ENCODE data around the gene DYNC1H1.

DYNC1H1 gene

DNA sequence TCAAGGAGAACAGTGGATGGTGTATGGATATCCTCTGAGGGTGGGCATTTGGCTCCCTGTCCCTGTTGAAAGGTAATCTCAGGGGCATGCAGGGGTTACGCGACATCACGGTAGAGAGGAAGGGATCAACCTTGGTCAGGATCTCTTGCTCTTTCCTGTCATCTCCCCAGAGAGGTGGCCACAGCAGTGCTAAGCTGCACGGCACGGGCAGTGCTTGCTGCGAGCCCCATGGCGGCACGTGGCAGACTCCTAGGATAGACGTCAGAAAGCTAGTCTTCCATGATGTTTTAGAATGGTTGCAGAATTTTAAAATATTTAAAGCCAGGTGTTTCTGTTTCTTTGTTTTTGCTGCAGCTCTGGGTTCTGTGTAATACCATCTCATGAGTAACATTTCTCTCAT lies 41.0 kb downstream of the DYNC1H1 start:
- no peak for DNase-seq

GRCh38 chr14:102007916-102008418 lies 43.6 kb downstream of the DYNC1H1 start:
- DNase-seq, result no peak

DNA sequence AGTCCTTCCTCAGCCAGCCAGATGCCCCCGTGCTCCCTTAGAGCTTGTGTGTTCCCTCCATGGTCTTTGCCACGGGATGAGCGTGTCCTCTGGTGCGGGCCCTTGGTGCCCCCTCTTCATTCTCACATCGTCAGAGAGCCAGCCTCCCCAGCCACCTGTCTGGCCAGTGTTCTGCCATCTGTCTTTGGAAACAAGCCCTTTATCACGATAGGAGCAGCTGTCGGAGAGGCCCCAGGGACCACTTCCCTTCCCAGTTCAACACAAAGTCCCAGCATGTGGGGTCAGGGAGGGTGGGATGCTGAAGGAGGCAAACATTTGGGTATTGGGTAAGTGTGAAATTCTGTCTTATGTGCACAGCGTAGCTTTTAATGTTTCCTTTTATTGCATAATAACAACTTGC lies 44.5 kb downstream of the DYNC1H1 start:
- no peak for DNase-seq

DNA sequence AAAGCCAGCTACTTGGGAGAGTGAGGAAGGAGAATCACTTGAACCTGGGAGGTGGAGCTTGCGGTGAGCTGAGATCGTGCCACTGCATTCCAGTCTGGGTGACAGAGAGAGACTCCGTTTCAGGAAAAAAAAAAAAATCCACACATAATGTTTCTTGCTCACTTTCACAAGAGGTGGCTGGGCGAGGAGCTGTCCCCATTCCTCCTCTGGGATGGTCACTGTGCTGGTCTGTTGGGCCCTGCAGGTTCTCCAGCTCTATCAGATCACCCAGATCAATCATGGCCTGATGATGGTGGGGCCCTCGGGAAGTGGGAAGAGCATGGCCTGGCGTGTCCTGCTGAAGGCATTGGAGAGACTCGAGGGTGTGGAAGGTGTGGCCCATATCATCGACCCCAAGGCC lies 47.3 kb downstream of the DYNC1H1 start:
- DNase-seq, result no peak

DNA sequence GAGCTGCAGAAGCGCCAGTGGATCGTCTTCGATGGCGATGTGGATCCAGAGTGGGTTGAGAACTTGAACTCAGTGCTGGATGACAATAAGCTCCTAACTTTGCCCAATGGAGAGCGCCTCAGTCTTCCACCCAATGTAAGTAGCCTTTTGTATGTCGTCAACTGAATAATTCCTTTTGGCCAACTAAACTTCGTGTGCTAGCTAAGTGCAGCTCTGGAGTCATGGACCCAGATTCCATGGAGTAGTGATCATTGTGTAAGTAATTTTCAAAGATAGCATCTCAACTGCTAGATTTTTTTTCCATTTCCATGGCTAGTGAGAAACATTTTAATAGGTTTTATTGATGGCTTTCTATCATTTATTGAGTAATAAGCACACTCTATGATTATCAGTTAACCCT lies 48.0 kb downstream of the DYNC1H1 start:
- DNase-seq, result no peak

DNA sequence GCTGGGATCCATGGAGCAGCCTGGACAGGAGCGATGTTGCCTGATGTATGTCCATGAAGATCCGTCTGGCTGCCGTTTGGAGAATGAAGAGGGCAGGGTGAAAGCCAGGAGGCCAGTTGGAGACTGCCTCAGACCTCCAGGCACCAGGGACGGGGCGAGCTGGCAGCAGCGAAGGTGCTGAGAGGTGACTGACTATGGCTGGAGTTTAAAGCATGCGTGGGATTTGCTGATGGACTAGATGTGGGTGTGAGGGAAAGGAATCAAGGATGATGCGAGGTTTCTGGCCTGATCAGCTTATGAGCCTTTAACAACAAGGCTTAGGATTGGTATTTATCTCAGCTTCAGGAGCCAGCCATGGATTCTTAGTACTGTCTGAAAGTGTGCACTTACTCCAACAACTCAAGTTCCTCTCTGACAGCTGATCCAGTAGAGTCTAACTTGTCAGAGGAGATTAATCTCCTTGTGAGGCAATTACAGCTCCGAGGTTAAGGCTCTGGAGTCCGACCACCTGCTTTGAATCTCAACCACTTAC lies 49.4 kb downstream of the DYNC1H1 start:
- no peak for DNase-seq

DNA sequence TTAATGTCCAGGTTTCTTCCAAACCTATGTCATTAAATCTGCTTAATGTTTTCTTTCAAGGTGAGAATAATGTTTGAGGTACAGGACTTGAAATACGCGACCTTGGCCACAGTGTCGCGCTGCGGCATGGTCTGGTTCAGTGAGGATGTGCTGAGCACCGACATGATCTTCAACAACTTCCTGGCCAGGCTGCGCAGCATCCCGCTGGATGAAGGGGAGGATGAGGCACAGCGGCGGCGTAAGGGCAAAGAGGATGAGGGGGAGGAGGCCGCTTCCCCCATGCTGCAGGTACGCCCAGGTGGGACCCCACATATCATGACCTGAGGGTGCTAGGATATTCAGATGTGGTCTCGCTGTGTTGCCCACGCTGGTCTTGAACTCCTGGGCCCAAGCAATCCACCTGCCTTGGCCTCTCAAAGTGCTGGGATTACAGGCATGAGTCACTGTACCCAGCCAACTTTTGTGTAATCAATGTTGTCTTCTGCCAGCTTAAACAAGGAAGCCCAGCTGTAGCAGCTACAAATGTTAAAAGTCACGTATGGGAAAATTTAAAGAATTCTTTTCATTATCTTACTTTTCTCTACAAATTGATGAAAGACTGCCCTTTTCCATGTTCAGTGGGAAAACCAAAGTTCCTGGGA lies 50.8 kb downstream of the DYNC1H1 start:
- DNase-seq, result no peak

- no peak for DNase-seq
These were observed 51.4 kb downstream of the DYNC1H1 start for GRCh38 chr14:102015771-102016170.

DNA sequence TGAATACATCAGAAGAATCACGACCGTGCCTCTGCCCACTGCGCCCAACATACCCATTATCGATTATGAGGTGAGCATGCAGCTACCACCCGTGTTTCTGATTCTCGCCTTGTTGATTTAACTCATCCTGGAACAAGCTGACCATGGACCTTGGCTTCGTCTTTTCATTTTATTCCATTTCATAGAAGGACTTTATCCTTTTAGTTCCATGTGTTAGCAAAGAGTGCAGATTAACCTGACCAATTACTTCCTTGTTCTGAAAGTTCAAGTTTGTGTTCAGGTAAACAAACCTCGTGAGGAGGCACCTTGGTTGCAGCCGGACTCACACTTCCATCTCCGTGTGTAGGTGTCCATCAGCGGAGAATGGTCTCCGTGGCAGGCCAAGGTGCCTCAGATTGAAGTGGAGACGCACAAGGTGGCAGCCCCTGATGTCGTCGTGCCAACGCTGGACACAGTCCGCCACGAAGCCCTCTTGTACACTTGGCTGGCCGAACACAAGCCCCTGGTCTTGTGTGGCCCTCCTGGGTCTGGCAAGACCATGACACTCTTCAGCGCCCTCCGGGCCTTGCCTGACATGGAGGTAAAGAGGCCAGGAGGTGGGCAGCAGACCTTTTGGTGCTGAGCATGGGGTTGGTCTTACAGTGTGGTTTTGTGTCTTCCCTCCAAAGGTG lies 52.2 kb downstream of the DYNC1H1 start:
- no peak for DNase-seq

GRCh38 chr14:102018251-102018650 lies 53.9 kb downstream of the DYNC1H1 start:
- no peak for DNase-seq

GRCh38 chr14:102019006-102019540 lies 54.7 kb downstream of the DYNC1H1 start:
- no peak for DNase-seq

GRCh38 chr14:102020058-102020971 lies 55.9 kb downstream of the DYNC1H1 start:
- peak; percentile 28 for DNase-seq

DNA sequence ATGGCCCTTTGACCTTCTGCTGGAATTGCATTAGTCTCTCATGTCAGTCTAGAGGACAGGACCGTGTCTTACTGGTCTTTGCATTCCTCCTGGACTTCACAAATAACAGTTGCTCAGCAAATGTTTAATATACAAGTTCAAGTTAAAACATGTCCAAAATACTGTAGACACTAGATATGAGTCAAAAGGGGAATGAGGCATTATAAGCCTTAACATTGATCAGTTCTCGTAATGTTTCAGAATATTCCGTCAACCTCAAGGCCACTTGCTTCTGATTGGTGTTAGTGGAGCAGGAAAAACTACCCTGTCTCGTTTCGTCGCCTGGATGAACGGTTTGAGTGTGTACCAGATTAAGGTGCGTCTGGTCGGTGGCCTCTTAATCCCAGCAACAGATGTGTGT lies 62.6 kb downstream of the DYNC1H1 start:
- no peak for DNase-seq

DNA sequence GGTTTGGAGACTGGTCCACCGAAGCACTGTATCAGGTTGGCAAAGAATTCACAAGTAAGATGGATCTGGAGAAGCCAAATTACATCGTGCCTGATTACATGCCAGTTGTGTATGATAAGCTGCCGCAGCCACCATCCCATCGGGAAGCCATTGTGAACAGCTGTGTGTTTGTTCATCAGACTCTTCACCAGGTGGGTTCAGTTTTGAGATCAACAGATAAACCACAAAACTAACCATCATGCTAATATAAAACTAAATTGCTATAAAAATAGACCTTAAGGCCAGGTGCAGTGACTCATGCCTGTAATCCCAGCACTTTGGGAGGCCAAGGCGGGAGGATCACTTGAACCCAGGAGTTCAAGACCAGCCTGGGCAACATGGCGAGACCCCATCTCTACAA lies 63.6 kb downstream of the DYNC1H1 start:
- no peak for DNase-seq

DNA sequence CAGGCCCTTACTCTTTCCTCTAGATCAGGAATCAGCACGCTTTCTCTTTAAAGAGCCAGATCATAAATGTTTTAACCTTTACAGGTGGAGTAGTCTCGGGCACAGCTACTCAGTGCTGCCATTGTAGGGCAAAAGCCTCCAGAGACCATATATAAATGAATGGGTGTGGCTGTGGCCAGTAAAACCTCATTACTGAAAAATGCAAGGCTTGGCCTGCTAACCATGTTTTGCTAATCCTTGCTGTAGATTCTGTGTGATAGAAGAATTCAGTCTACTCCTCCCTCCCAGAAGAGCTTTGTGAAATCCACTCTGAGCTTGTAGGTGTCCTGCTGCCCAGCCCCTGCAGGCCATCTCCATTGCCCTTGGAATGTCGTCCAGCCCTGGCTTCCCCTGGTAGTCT lies 64.4 kb downstream of the DYNC1H1 start:
- no peak for DNase-seq

DNA sequence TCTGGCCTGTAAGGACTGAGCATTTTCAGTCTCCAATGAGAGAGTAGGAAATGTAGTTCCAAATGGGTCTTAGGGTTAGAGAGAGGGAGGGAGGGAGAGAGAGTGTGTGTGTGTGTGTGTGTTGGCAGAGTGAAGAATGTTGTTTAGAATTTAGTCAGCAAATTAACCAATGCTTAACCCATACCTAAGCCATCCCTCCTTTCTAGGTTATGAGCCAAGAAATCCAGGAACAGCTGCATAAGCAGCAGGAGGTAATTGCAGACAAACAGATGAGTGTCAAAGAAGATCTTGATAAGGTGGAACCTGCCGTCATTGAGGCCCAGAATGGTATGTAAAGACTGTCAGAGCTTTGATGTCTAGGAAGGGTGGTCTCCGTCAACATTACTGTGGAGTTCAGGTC lies 65.6 kb downstream of the DYNC1H1 start:
- no peak for DNase-seq

DNA sequence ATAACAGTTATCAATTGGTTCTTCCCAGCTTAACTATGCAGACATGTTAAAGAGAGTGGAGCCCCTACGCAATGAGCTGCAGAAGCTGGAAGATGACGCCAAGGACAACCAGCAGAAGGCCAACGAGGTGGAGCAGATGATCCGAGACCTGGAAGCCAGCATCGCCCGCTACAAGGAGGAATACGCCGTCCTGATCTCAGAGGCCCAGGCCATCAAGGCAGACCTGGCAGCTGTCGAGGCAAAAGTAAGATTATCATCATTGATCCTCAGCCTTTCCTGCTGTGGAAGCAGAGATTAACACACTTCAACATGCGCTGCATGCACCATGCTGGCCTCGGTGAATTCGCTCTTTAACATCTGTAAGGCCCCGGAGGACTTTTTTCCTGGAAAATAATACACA lies 68.9 kb downstream of the DYNC1H1 start:
- DNase-seq, result no peak

- DNase-seq, result no peak
These were observed 69.9 kb downstream of the DYNC1H1 start for GRCh38 chr14:102034301-102034700.

- no peak for DNase-seq
These were observed 71.5 kb downstream of the DYNC1H1 start for GRCh38 chr14:102035914-102036313.

- no peak for DNase-seq
These were observed 73.3 kb downstream of the DYNC1H1 start for GRCh38 chr14:102037686-102038085.

DNA sequence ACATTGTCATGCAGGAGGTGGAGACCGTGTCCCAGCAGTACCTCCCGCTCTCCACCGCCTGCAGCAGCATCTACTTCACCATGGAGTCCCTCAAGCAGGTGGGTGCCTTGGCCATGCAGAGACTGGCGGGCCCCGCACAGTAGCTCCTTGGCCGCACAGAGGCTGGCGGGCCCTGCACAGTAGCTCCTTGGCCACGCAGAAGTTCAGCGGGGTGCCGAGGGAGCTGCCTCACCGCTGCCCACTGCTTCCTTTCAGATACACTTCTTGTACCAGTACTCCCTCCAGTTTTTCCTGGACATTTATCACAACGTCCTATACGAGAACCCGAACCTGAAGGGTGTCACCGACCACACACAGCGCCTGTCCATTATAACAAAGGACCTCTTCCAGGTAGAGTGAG lies 74.8 kb downstream of the DYNC1H1 start:
- no peak for DNase-seq

DNA sequence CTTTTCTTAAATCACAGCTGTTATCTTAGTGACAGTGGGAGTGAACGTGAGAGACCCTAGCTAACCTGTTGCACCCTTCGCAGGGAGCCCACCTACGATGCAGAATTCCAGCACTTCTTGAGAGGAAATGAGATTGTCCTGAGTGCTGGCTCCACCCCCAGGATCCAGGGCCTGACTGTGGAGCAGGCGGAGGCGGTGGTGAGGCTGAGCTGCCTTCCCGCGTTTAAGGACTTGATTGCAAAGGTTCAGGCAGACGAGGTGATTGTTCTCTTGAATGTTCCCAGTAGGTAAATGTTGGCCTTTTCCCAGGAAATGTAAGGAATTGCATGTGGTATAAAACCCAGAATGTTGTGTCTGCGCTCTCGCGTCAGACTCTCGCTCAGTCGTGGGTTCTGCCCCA lies 75.8 kb downstream of the DYNC1H1 start:
- DNase-seq, result no peak

DNA sequence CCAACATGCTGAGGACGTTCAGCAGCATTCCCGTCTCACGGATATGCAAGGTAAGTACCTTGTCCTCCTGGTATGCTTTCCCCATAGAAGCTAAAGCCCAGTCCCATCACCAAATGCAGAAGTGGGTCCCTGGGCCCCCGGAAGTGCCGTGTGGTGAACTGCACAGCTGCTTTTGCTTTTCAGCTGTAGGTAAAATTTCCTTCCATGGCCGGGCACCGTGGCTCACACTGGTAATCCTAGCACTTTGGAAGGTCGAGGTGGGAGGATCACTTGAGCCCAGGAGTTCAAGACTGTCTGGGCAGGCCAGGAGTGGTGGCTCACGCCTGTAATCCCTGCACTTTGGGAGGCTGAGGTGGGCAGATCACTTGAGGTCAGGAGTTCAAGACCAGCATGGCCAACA lies 78.3 kb downstream of the DYNC1H1 start:
- DNase-seq, result no peak

Data from hematopoietic multipotent progenitor cell treated with erythropoietin and hydrocortisone succinate and interleukin-3 and kit ligand, for 4 days (in vitro differentiated cells).